SU-DHL-6 (cell line): ENCODE results near the gene NEMF.

Experiments
- H2AFZ ChIP-seq: fragments of 200-600 bp; sonication (generic); 2 replicates; pipeline ENCODE4 v1.6.1; 2014; ENCODE audit warnings: low read depth, mild to moderate bottlenecking, moderate library complexity, mixed read lengths, antibody characterized with exemption, low read length; ENCODE audit not compliant: severe bottlenecking
- H3F3A ChIP-seq: fragments of 200-600 bp; shearing (Covaris generic); 2 replicates; pipeline ENCODE4 v1.6.0; 2016; ENCODE audit warnings: antibody characterized with exemption, mild to moderate bottlenecking; ENCODE audit not compliant: insufficient read depth
- H3K27ac ChIP-seq: fragments of 200-600 bp; sonication (generic); 2 replicates; pipeline ENCODE4 v1.5.1; 2016; ENCODE audit warnings: low read depth, mild to moderate bottlenecking, low read length, moderate library complexity, mixed read lengths
- H3K27me3 ChIP-seq: fragments of 200-600 bp; sonication (generic), shearing (Covaris generic); 2 replicates; pipeline ENCODE4 v1.6.0; 2014; ENCODE audit warnings: mild to moderate bottlenecking, low read length
- H3K36me3 ChIP-seq: fragments of 200-600 bp; sonication (generic); 2 replicates; pipeline ENCODE4 v1.6.1; 2014; ENCODE audit warnings: mild to moderate bottlenecking, low read length, mixed read lengths
- H3K4me2 ChIP-seq: fragments of 300-600, 200-600 bp; shearing (Covaris generic), sonication (generic); 2 replicates; pipeline ENCODE4 v1.6.0; 2014; ENCODE audit warnings: low read length, low read depth, mild to moderate bottlenecking; ENCODE audit not compliant: poor library complexity, severe bottlenecking
- H3K4me3 ChIP-seq: fragments of 200-600 bp; sonication (generic); 2 replicates; pipeline ENCODE4 v1.5.1; 2014; ENCODE audit warnings: antibody characterized with exemption, low read length, mild to moderate bottlenecking, mixed read lengths; ENCODE audit not compliant: insufficient read depth, poor library complexity, severe bottlenecking
- H3K79me2 ChIP-seq: fragments of 200-600 bp; sonication (generic); 2 replicates; pipeline ENCODE4 v1.6.1; 2014; ENCODE audit warnings: mild to moderate bottlenecking, low read length, moderate library complexity; ENCODE audit not compliant: insufficient read depth
- H3K9ac ChIP-seq: fragments of 200-600 bp; sonication (generic); 2 replicates; pipeline ENCODE4 v1.7.0; 2014; ENCODE audit warnings: mild to moderate bottlenecking, low read length
- H3K9me2 ChIP-seq: fragments of 200-600 bp; sonication (generic); replicated peaks from 2 replicates; pipeline ENCODE4 v1.6.1; 2014; ENCODE audit warnings: low read length; ENCODE audit not compliant: insufficient read depth
- H3K9me3 ChIP-seq: fragments of 200-600 bp; sonication (generic); 2 replicates; pipeline ENCODE4 v1.6.1; 2014; ENCODE audit warnings: low read length, mixed read lengths; ENCODE audit not compliant: insufficient read depth
- H4K20me1 ChIP-seq: fragments of 200-600 bp; sonication (generic); 2 replicates; pipeline ENCODE4 v1.6.1; 2014; ENCODE audit warnings: low read depth, mild to moderate bottlenecking, antibody characterized with exemption, low read length, moderate library complexity, mixed read lengths
- EZH2phosphoT487 ChIP-seq: fragments of 200-600 bp; sonication (generic), shearing (Covaris generic); conservative IDR thresholded peaks from 2 replicates; pipeline ENCODE4 v1.6.1; 2018; ENCODE audit warnings: mild to moderate bottlenecking, antibody characterized with exemption, low read length, moderate library complexity, mixed read lengths
- TF ChIP-seq, protein P1 (sequence below): fragments of 200-600 bp; sonication (generic); IDR thresholded peaks from one replicate; pipeline ENCODE4 v1.5.1; 2017; ENCODE audit warnings: antibody characterized with exemption, mild to moderate bottlenecking, low read length, moderate library complexity; ENCODE audit not compliant: insufficient read depth, poor library complexity, severe bottlenecking

Gene NEMF

DNA sequence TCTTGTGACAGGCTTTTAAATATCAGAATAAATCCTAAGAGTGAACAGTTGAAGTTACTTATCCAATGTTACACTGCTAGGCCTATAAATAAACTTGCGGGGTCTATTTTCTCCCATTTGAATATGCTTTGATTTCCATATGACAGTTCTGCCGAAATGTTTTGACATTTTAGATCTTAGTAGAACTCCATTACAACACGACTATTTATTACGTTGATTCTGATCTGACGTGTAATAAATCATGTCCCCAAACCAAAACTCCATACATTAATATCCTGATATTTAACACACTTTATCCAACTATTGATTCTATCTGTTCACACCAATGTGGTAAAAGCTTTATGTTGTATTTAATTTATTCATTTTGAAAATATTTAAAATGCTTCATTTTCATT is 16.1 kb upstream of the NEMF start:
- peak overlapping the region; percentile 54 for H3K9ac ChIP-seq

DNA sequence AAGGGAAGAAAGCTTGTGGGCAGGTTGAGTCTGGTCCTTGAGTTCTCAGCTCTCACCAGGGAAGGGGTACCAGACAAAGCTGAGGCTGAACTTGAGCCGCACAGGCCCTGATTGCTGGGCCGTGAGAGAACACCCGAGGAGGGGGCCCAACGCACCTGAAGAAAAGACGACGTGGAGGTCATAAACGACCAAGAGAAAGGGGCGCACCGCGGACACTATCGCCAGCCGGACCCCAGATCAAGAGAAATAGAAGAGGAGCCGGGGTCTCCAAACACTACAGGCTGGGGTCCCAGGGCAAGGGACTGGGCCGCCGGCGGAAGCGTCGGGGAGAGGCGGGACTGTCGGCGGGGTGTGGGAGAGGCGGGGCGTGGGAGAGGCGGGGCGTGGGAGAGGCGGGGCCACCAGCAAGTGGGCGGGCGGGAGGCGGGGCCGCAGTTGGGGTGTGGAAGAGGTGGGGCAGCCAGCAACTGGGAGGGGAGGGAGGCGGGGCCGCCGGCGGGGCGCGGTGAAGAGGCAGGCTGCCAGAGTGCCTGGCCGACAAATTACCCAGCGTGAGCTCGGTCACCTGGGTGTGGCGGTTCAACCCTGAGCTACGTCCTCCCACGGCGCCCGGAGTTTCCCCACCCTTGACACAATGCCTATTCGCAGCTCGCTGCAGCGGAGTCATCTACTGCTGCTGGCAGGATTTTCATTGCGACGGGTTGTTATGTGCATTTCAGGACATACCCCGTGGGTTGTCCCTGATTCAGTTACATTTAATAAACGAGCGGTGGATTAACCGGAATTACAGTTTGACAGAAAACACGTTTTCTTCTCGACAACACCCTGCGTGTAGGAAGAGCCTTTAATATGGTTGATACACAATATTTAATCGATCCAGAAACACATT is 15.5 kb upstream of the NEMF start:
- peak overlapping the region; percentile 93 for H3K27ac ChIP-seq
- peaks cover 5% of the 10 kb centered on the region; the same call in 1 of the 2 replicates for H3K79me2 ChIP-seq
- peak overlapping the region; percentile 90 for H3K4me2 ChIP-seq
- H3K9me2 ChIP-seq = no peaks in the 10 kb centered on the region
- peaks cover 59% of the 10 kb centered on the region for H3F3A ChIP-seq
- no peaks in the 10 kb centered on the region for H3K9me3 ChIP-seq
- H4K20me1 ChIP-seq = no peaks in the 10 kb centered on the region
- no peaks in the 10 kb centered on the region for H3K36me3 ChIP-seq
- peak overlapping the region; percentile 73 for H2AFZ ChIP-seq
- peak overlapping the region; percentile 77 for H3K4me3 ChIP-seq
- TF ChIP-seq EZH2phosphoT487 = no peak
- TF ChIP-seq, protein P1, sequence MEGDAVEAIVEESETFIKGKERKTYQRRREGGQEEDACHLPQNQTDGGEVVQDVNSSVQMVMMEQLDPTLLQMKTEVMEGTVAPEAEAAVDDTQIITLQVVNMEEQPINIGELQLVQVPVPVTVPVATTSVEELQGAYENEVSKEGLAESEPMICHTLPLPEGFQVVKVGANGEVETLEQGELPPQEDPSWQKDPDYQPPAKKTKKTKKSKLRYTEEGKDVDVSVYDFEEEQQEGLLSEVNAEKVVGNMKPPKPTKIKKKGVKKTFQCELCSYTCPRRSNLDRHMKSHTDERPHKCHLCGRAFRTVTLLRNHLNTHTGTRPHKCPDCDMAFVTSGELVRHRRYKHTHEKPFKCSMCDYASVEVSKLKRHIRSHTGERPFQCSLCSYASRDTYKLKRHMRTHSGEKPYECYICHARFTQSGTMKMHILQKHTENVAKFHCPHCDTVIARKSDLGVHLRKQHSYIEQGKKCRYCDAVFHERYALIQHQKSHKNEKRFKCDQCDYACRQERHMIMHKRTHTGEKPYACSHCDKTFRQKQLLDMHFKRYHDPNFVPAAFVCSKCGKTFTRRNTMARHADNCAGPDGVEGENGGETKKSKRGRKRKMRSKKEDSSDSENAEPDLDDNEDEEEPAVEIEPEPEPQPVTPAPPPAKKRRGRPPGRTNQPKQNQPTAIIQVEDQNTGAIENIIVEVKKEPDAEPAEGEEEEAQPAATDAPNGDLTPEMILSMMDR = no peak
- H3K9ac ChIP-seq = peak overlapping the region; percentile 83
- no peaks in the 10 kb centered on the region for H3K27me3 ChIP-seq

More for the DNA sequence above, 16.1 kb upstream of the NEMF start:
- Histone ChIP-seq H2AFZ (peak overlapping the region; percentile 49), H3K27ac (peak overlapping the region; percentile 93), H3K79me2 (no peaks in the 10 kb centered on the region), H3K4me3 (peak overlapping the region; percentile 45), H3K9me2 (no peaks in the 10 kb centered on the region), H3F3A (peaks cover 61% of the 10 kb centered on the region), H4K20me1 (no peaks in the 10 kb centered on the region), H3K4me2 (peak overlapping the region; percentile 90), H3K36me3 (no peaks in the 10 kb centered on the region), H3K9me3 (no peaks in the 10 kb centered on the region), H3K27me3 (no peaks in the 10 kb centered on the region)
- TF ChIP-seq, protein P1 = no peak
- TF ChIP-seq EZH2phosphoT487 = no peak

DNA sequence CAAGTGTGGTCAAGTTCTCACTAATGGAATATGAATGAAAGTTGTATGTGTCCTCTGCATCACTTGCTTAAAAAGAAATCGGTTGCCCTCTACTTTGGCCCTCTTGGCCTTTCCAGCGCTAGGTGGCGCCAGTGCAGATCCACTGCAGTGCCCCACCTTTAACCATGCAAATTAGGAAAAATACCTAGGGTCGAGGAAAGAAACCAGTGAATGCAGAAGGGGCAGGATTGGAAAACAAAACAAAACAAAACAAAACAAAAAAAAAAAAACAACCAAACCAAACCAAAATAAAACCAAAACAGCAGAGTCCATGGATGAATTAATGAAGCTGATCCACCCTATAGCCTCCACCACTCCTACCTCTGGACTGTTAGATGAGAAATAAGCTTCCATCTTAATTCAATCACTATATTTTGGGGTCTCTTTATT is 12.9 kb upstream of the NEMF start:
- Histone ChIP-seq H3K4me2 (peak overlapping the region; percentile 41), H2AFZ (no peak overlapping the region), H3K79me2 (peaks cover 5% of the 10 kb centered on the region; the same call in 1 of the 2 replicates), H3K9ac (peak overlapping the region; percentile 15; the same call in 1 of the 2 replicates), H3F3A (peaks cover 50% of the 10 kb centered on the region), H4K20me1 (no peaks in the 10 kb centered on the region), H3K27me3 (no peaks in the 10 kb centered on the region), H3K9me3 (no peaks in the 10 kb centered on the region), H3K4me3 (no peak overlapping the region), H3K9me2 (no peaks in the 10 kb centered on the region), H3K27ac (peak overlapping the region; percentile 52), H3K36me3 (no peaks in the 10 kb centered on the region)
- TF ChIP-seq, protein P1 = peak; percentile 96
- TF ChIP-seq EZH2phosphoT487 = no peak
